GM23338 (cell line): ENCODE measurements around the gene CDK5RAP2.

ENCODE experiments used
- CREB1 ChIP-seq: fragments of 250-450 bp; sonication (Bioruptor Pico); IDR thresholded peaks from 2 replicates; pipeline ENCODE4 v1.5.0; 2020; ENCODE audit warnings: low read depth, mild to moderate bottlenecking, moderate library complexity
- CTCF ChIP-seq, 2 experiments: fragments of 200-600 bp in 1 of 2; sonication (generic) in 1 of 2; conservative IDR thresholded peaks; 2 replicates each; pipeline versions ENCODE4 v1.5.1 to v1.6.1; 2016 to 2017; ENCODE audit warnings: antibody characterized with exemption in 2 of 2, low read depth in 2 of 2, mild to moderate bottlenecking in 2 of 2, moderate library complexity in 1 of 2
- ETS1 ChIP-seq: IDR thresholded peaks from 2 replicates; pipeline ENCODE4 v1.6.1; 2016; ENCODE audit warnings: antibody characterized with exemption
- EZH2 ChIP-seq: fragments of 200-600 bp; sonication (generic); IDR thresholded peaks from one replicate; pipeline ENCODE4 v1.8.0; 2017; ENCODE audit warnings: antibody characterized with exemption, mild to moderate bottlenecking, low read depth; ENCODE audit not compliant: unreplicated experiment
- EZH2phosphoT487 ChIP-seq: fragments of 200-600 bp; sonication (generic); IDR thresholded peaks from one replicate; pipeline ENCODE4 v1.8.1; 2018; ENCODE audit warnings: antibody characterized with exemption; ENCODE audit not compliant: unreplicated experiment
- JUNB ChIP-seq: IDR thresholded peaks from one replicate; pipeline ENCODE4 v1.6.1; 2016; ENCODE audit warnings: antibody characterized with exemption; ENCODE audit not compliant: unreplicated experiment
- NANOG ChIP-seq: IDR thresholded peaks from 2 replicates; pipeline ENCODE4 v1.6.1; 2016; ENCODE audit warnings: antibody characterized with exemption, borderline replicate concordance
- POLR2AphosphoS5 ChIP-seq: IDR thresholded peaks from 2 replicates; pipeline ENCODE4 v1.6.1; 2016; ENCODE audit warnings: antibody characterized with exemption, low read depth
- REST ChIP-seq: IDR thresholded peaks from one replicate; pipeline ENCODE4 v1.6.1; 2018; ENCODE audit warnings: antibody characterized with exemption; ENCODE audit not compliant: unreplicated experiment
- ZNF331 ChIP-seq: fragments of 250-450 bp; sonication (Bioruptor Pico); IDR thresholded peaks from 2 replicates; pipeline ENCODE4 v1.5.0; 2020; ENCODE audit warnings: low read depth, mild to moderate bottlenecking, moderate library complexity
- ZNF462 ChIP-seq: fragments of 250-450 bp; sonication (Bioruptor Pico); IDR thresholded peaks from 2 replicates; pipeline ENCODE4 v1.5.0; 2020; ENCODE audit warnings: mild to moderate bottlenecking, moderate library complexity

GRCh38 chr9:120345379-120345778, 234.6 kb downstream of the CDK5RAP2 start:
- TF ChIP-seq CTCF (conservative IDR thresholded peaks at IDR 0.05; ENCODE audit: low read depth in 2 of 2) (no peak), CREB1 (CRISPR knock-in tag) (no peak), REST (no peak), POLR2AphosphoS5 (no peak), EZH2phosphoT487 (no peak), EZH2 (no peak), JUNB (no peak), ZNF331 (no peak), ZNF462 (CRISPR knock-in tag) (no peak), NANOG (no peak), ETS1 (no peak)
